ENCODE measurements around the gene AFG1L.

DNA sequence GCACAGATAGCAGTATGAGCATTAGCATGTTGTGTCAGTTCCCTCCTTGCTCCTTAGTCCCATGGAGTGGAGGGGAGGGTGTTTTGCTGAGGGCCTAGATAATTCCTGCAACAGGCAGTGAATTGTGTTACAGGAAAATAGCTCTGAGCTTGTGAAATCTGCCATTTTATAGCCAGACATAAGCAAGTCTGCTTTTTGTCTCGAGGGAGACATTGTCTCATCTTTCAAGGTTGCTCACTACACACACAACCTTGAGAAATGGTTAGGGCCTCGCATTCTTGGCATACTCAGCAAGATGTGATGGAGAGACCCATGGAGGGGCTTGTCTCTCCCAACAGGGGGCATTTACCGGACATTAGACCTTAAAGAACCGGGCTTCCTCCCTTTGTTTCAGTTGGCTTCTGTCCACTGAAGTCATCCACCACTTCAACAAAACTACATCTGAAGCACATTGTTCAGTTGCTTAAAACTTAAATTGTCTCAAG is 157.9 kb downstream of the AFG1L start:
- TF ChIP-seq, protein P1, sequence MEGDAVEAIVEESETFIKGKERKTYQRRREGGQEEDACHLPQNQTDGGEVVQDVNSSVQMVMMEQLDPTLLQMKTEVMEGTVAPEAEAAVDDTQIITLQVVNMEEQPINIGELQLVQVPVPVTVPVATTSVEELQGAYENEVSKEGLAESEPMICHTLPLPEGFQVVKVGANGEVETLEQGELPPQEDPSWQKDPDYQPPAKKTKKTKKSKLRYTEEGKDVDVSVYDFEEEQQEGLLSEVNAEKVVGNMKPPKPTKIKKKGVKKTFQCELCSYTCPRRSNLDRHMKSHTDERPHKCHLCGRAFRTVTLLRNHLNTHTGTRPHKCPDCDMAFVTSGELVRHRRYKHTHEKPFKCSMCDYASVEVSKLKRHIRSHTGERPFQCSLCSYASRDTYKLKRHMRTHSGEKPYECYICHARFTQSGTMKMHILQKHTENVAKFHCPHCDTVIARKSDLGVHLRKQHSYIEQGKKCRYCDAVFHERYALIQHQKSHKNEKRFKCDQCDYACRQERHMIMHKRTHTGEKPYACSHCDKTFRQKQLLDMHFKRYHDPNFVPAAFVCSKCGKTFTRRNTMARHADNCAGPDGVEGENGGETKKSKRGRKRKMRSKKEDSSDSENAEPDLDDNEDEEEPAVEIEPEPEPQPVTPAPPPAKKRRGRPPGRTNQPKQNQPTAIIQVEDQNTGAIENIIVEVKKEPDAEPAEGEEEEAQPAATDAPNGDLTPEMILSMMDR (IDR thresholded peaks at IDR 0.05; ENCODE audit: low read depth, low read length): no peak
- no peak for TF ChIP-seq EZH2phosphoT487 (IDR thresholded peaks at IDR 0.05; ENCODE audit: low read depth)

Measured in OCI-LY3 (cell line).